ENCODE data around the gene NPIPB4.
"Not testable (repeated sequence)": the region's sequence is repeated elsewhere in the genome, so short reads cannot be mapped to it uniquely, and the experiment has no call there.

Gene NPIPB4

DNA sequence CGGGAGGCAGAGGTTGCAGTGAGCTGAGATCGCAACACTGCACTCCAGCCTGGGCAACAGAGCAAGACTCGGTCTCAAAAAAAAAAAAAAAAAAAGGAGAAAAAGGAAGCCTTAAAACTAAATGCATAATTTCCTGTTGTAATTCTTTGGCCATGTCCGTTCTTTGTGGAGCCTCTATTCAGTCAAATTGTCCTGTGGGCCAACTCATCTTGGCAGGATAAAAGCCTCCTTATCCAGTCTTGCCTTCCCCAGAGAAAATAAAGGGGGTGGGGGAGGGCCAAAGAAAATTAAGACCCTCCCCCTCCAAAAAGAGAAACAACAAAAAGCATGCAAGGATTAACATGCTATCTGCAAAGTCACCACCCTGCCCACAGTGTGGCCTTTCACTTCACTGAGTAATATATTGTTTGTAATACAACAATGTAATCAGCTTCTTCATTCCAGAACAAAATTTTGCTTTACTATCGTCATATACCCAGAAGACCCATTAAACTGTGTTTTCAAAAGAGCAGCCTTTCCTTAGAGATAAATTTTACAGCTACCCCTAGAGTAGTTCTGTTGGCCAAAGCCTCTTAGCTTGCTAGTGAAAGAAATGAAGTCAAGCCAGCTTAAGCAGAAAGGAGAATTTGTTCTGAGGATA lies 31.4 kb downstream of the NPIPB4 start:
- H3F3A ChIP-seq (ENCODE audit: low read depth); H3K9ac ChIP-seq (ENCODE audit: low read depth, low read length, poor library complexity, severe bottlenecking); H3K4me3 ChIP-seq (ENCODE audit: low read length, poor library complexity, severe bottlenecking); H3K9me2 ChIP-seq (replicated peaks; ENCODE audit: low read depth, low read length); H2AFZ ChIP-seq (ENCODE audit: low read length); H3K9me3 ChIP-seq (ENCODE audit: insufficient read depth, low read depth, low read length); H3K4me2 ChIP-seq (ENCODE audit: low read depth, low read length, poor library complexity, severe bottlenecking); H3K4me1 ChIP-seq (ENCODE audit: insufficient read depth, low read length, poor library complexity, severe bottlenecking); H4K20me1 ChIP-seq (ENCODE audit: insufficient read depth, low read length, poor library complexity, severe bottlenecking); H3K79me2 ChIP-seq (ENCODE audit: insufficient read depth, low read length); H3K36me3 ChIP-seq (ENCODE audit: insufficient read depth, low read length); H3K27me3 ChIP-seq (ENCODE audit: insufficient read depth, low read length, poor library complexity, severe bottlenecking): not testable (repeated sequence)

DNA sequence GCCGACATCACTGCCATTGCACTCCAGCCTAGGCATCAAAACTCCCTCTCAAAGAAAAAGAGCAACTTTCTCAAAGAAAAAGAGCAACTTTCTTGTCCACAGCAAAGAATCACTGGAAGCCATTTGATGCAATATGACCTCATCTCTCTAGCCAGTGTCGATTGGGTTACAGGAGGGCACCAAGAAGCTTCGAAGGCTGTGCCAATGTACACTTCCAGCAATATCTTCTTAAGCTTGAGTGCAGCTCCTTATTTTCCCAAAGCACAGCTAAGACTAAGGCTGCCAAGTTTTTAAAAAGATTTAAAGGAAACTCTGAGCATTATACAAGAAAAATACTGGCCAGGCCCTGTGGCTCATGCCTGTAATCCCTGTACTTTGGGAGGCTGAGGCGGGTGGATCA lies 32.0 kb downstream of the NPIPB4 start:
- H3K4me3 ChIP-seq (ENCODE audit: low read length, poor library complexity, severe bottlenecking); H3K4me2 ChIP-seq (ENCODE audit: low read depth, low read length, poor library complexity, severe bottlenecking); H3F3A ChIP-seq (ENCODE audit: low read depth); H2AFZ ChIP-seq (ENCODE audit: low read length); H3K9me2 ChIP-seq (replicated peaks; ENCODE audit: low read depth, low read length); H3K9me3 ChIP-seq (ENCODE audit: insufficient read depth, low read depth, low read length); H3K79me2 ChIP-seq (ENCODE audit: insufficient read depth, low read length); H3K27me3 ChIP-seq (ENCODE audit: insufficient read depth, low read length, poor library complexity, severe bottlenecking); H3K4me1 ChIP-seq (ENCODE audit: insufficient read depth, low read length, poor library complexity, severe bottlenecking); H3K36me3 ChIP-seq (ENCODE audit: insufficient read depth, low read length); H4K20me1 ChIP-seq (ENCODE audit: insufficient read depth, low read length, poor library complexity, severe bottlenecking); H3K9ac ChIP-seq (ENCODE audit: low read depth, low read length, poor library complexity, severe bottlenecking): not testable (repeated sequence)

DNA sequence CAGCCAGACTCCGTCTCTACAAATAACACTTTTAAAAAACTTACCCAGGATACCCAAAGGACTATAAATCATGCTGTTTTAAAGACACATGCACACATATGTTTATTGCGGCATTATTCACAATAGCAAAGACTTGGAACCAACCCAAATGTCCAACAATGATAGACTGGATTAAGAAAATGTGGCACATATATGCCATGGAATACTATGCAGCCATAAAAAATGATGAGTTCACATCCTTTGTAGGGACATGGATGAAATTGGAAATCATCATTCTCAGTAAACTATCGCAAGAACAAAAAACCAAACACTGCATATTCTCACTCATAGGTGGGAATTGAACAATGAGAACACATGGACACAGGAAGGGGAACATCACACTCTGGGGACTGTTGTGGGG lies 34.3 kb downstream of the NPIPB4 start:
- not testable (repeated sequence) for H3K4me1 ChIP-seq (ENCODE audit: insufficient read depth, low read length, poor library complexity, severe bottlenecking); H3K9me2 ChIP-seq (replicated peaks; ENCODE audit: low read depth, low read length); H3K27me3 ChIP-seq (ENCODE audit: insufficient read depth, low read length, poor library complexity, severe bottlenecking); H3F3A ChIP-seq (ENCODE audit: low read depth); H2AFZ ChIP-seq (ENCODE audit: low read length); H3K4me2 ChIP-seq (ENCODE audit: low read depth, low read length, poor library complexity, severe bottlenecking); H3K9ac ChIP-seq (ENCODE audit: low read depth, low read length, poor library complexity, severe bottlenecking); H3K9me3 ChIP-seq (ENCODE audit: insufficient read depth, low read depth, low read length); H3K4me3 ChIP-seq (ENCODE audit: low read length, poor library complexity, severe bottlenecking); H4K20me1 ChIP-seq (ENCODE audit: insufficient read depth, low read length, poor library complexity, severe bottlenecking); H3K36me3 ChIP-seq (ENCODE audit: insufficient read depth, low read length)
- peaks cover 18% of the 10 kb centered on the region for H3K79me2 ChIP-seq (ENCODE audit: insufficient read depth, low read length)

DNA sequence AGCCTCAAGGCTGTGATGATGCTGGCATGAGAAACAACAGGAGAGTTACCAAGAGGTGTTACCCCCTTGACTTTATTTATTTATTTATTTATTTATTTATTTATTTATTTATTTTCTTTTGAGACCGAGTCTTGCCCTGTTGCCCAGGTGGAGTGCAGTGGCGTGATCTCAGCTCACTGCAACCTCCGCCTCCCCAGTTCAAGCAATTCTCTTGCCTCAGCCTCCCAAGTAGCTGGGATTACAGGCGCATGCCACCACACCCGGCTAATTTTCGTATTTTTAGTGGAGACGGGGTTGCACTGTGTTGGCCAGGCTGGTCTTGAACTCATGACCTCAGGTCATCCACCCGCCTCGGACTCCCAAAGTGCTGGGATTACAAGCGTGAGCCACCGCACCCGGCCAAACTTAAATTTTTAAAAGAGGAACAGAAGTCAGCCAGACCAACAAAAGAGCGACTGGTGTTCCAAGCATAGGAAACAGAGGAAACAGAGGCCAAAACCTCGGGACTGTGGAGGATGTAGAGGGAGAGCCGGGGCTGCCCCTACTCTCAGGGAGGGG lies 36.6 kb downstream of the NPIPB4 start:
- H3K36me3 ChIP-seq (ENCODE audit: insufficient read depth, low read length); H4K20me1 ChIP-seq (ENCODE audit: insufficient read depth, low read length, poor library complexity, severe bottlenecking); H3K4me1 ChIP-seq (ENCODE audit: insufficient read depth, low read length, poor library complexity, severe bottlenecking); H3K27me3 ChIP-seq (ENCODE audit: insufficient read depth, low read length, poor library complexity, severe bottlenecking); H3K9me3 ChIP-seq (ENCODE audit: insufficient read depth, low read depth, low read length); H3F3A ChIP-seq (ENCODE audit: low read depth); H3K9me2 ChIP-seq (replicated peaks; ENCODE audit: low read depth, low read length): not testable (repeated sequence)
- Histone ChIP-seq H3K4me2 (ENCODE audit: low read depth, low read length, poor library complexity, severe bottlenecking) (peak overlapping the region; percentile 90), H3K4me3 (ENCODE audit: low read length, poor library complexity, severe bottlenecking) (peak overlapping the region; percentile 97), H3K9ac (ENCODE audit: low read depth, low read length, poor library complexity, severe bottlenecking) (peak overlapping the region; percentile 89), H2AFZ (ENCODE audit: low read length) (peak overlapping the region; percentile 88), H3K79me2 (ENCODE audit: insufficient read depth, low read length) (peaks cover 18% of the 10 kb centered on the region)

- H3K4me2 ChIP-seq (ENCODE audit: low read depth, low read length, poor library complexity, severe bottlenecking) = peak overlapping the region; percentile 90
- H3K4me3 ChIP-seq (ENCODE audit: low read length, poor library complexity, severe bottlenecking) = peak overlapping the region; percentile 97
- H4K20me1 ChIP-seq (ENCODE audit: insufficient read depth, low read length, poor library complexity, severe bottlenecking); H3K9me3 ChIP-seq (ENCODE audit: insufficient read depth, low read depth, low read length); H3F3A ChIP-seq (ENCODE audit: low read depth); H3K9me2 ChIP-seq (replicated peaks; ENCODE audit: low read depth, low read length); H3K4me1 ChIP-seq (ENCODE audit: insufficient read depth, low read length, poor library complexity, severe bottlenecking); H3K27me3 ChIP-seq (ENCODE audit: insufficient read depth, low read length, poor library complexity, severe bottlenecking); H3K36me3 ChIP-seq (ENCODE audit: insufficient read depth, low read length): not testable (repeated sequence)
- H3K9ac ChIP-seq (ENCODE audit: low read depth, low read length, poor library complexity, severe bottlenecking) = peak overlapping the region; percentile 89
- H3K79me2 ChIP-seq (ENCODE audit: insufficient read depth, low read length) = peaks cover 18% of the 10 kb centered on the region
- peak overlapping the region; percentile 88 for H2AFZ ChIP-seq (ENCODE audit: low read length)
Measured at GRCh38 chr16:21820028-21820907, 37.3 kb downstream of the NPIPB4 start.

DNA sequence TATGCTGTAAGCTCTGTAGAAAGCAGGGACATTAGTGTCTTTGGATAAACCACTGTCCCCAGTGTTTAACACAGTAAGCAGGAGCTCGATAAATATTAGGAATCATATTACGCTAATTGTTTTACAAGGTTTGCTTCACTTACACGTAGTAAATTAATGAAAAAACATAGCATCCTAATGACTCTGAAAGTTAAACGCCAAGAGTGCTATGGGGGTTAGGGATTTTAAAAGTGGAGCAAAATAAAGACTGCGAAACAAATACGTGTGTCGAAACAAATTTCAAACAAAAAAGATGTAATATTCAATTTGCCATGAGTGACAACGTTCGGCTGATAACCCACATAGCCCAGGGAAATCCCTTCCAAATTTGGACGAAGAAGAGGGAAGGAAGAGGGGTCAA lies 37.9 kb downstream of the NPIPB4 start:
- H3K36me3 ChIP-seq (ENCODE audit: insufficient read depth, low read length); H3K9me3 ChIP-seq (ENCODE audit: insufficient read depth, low read depth, low read length); H3F3A ChIP-seq (ENCODE audit: low read depth); H3K9me2 ChIP-seq (replicated peaks; ENCODE audit: low read depth, low read length); H3K27me3 ChIP-seq (ENCODE audit: insufficient read depth, low read length, poor library complexity, severe bottlenecking); H4K20me1 ChIP-seq (ENCODE audit: insufficient read depth, low read length, poor library complexity, severe bottlenecking); H2AFZ ChIP-seq (ENCODE audit: low read length); H3K4me1 ChIP-seq (ENCODE audit: insufficient read depth, low read length, poor library complexity, severe bottlenecking): not testable (repeated sequence)
- Histone ChIP-seq H3K4me3 (ENCODE audit: low read length, poor library complexity, severe bottlenecking) (peak overlapping the region; percentile 97), H3K4me2 (ENCODE audit: low read depth, low read length, poor library complexity, severe bottlenecking) (peak overlapping the region; percentile 90), H3K79me2 (ENCODE audit: insufficient read depth, low read length) (peaks cover 18% of the 10 kb centered on the region), H3K9ac (ENCODE audit: low read depth, low read length, poor library complexity, severe bottlenecking) (peak overlapping the region; percentile 89)

DNA sequence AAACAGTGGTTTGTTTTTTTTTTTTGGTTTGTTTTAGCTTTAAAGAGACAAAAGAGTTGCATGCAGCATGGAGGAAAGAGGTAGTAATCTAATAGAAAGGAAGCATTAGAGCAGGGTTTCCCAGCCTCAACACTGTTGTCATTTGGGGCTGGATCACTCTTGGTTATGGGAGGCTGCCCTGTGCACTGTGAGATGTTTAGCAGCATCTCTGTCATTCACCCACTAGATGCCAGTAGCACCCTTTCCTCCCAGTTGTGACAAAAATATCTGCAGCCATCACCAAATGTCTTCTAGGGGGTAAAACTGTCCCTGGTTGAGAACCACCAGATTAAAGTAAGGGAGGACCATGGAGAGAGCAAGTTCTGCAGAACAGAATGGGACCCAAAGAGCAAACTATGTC lies 40.5 kb downstream of the NPIPB4 start:
- H2AFZ ChIP-seq (ENCODE audit: low read length); H3K27me3 ChIP-seq (ENCODE audit: insufficient read depth, low read length, poor library complexity, severe bottlenecking); H3K36me3 ChIP-seq (ENCODE audit: insufficient read depth, low read length); H3K9ac ChIP-seq (ENCODE audit: low read depth, low read length, poor library complexity, severe bottlenecking); H3K9me3 ChIP-seq (ENCODE audit: insufficient read depth, low read depth, low read length); H3K4me3 ChIP-seq (ENCODE audit: low read length, poor library complexity, severe bottlenecking); H4K20me1 ChIP-seq (ENCODE audit: insufficient read depth, low read length, poor library complexity, severe bottlenecking); H3K4me2 ChIP-seq (ENCODE audit: low read depth, low read length, poor library complexity, severe bottlenecking); H3F3A ChIP-seq (ENCODE audit: low read depth); H3K9me2 ChIP-seq (replicated peaks; ENCODE audit: low read depth, low read length); H3K4me1 ChIP-seq (ENCODE audit: insufficient read depth, low read length, poor library complexity, severe bottlenecking): not testable (repeated sequence)
- H3K79me2 ChIP-seq (ENCODE audit: insufficient read depth, low read length) = peaks cover 18% of the 10 kb centered on the region
